Activated CD4-positive, alpha-beta T cell treated with anti-CD3 and anti-CD28 coated beads, Interleukin-2, Interleukin-6, amounts not matched to agents 100 ng/mL and 50 ng/mL, durations not matched to agents 16 hours and 8 hours (primary cell): Measurements from ENCODE around the gene PCCA.

ENCODE experiments used
- DNase-seq: peaks from one replicate; pipeline ENCODE4 v3.0.0-alpha.2; 2020

PCCA gene

GRCh38 chr13:100480676-100481075 lies 391.8 kb downstream of the PCCA start:
- no peak for DNase-seq

- no peak for DNase-seq
Observed at GRCh38 chr13:100483139-100483538, 394.2 kb downstream of the PCCA start.

GRCh38 chr13:100483841-100484381 lies 395.0 kb downstream of the PCCA start:
- no peak for DNase-seq

- peak; percentile 10 for DNase-seq
Observed at GRCh38 chr13:100484702-100485101, 395.8 kb downstream of the PCCA start.

- no peak for DNase-seq
Observed at GRCh38 chr13:100485265-100485664, 396.4 kb downstream of the PCCA start.

GRCh38 chr13:100490692-100491091 lies 401.8 kb downstream of the PCCA start:
- DNase-seq = no peak

GRCh38 chr13:100491164-100491842 lies 402.4 kb downstream of the PCCA start:
- DNase-seq = no peak

GRCh38 chr13:100493418-100493817 lies 404.5 kb downstream of the PCCA start:
- DNase-seq = no peak

- DNase-seq = no peak
Observed at GRCh38 chr13:100495455-100495854, 406.6 kb downstream of the PCCA start.

- DNase-seq = no peak
Observed at GRCh38 chr13:100497389-100497788, 408.5 kb downstream of the PCCA start.

- DNase-seq = no peak
Observed at GRCh38 chr13:100502446-100502845, 413.6 kb downstream of the PCCA start.

GRCh38 chr13:100503622-100504021 lies 414.7 kb downstream of the PCCA start:
- no peak for DNase-seq

- DNase-seq = peak; percentile 68
Observed at GRCh38 chr13:100506154-100506553, 417.3 kb downstream of the PCCA start.

GRCh38 chr13:100506600-100507422 lies 417.9 kb downstream of the PCCA start:
- peak; percentile 32 for DNase-seq

- DNase-seq = no peak
Observed at GRCh38 chr13:100508455-100508854, 419.6 kb downstream of the PCCA start.

GRCh38 chr13:100508996-100509395 lies 420.1 kb downstream of the PCCA start:
- no peak for DNase-seq

- no peak for DNase-seq
Observed at GRCh38 chr13:100510208-100510957, 421.5 kb downstream of the PCCA start.

GRCh38 chr13:100511466-100511865 lies 422.6 kb downstream of the PCCA start:
- no peak for DNase-seq

GRCh38 chr13:100512422-100512821 lies 423.5 kb downstream of the PCCA start:
- no peak for DNase-seq

GRCh38 chr13:100513171-100513570 lies 424.3 kb downstream of the PCCA start:
- no peak for DNase-seq

GRCh38 chr13:100513987-100514670 lies 425.2 kb downstream of the PCCA start:
- no peak for DNase-seq

- DNase-seq = peak; percentile 76
Observed at GRCh38 chr13:100514788-100515409, 426.0 kb downstream of the PCCA start.
